Fibroblast of mammary gland (primary cell): ENCODE measurements around the gene PRDM16.

Experiments
- DNase-seq: peaks from one replicate; pipeline ENCODE4 v3.0.0-alpha.2; 2010; ENCODE audit warnings: low read depth
- H3K4me3 ChIP-seq: 2 replicates; pipeline ENCODE4 v1.5.1; 2011; ENCODE audit warnings: low read depth, mild to moderate bottlenecking, low read length, moderate library complexity; ENCODE audit not compliant: control insufficient read depth
- TF ChIP-seq, protein P1 (sequence below): conservative IDR thresholded peaks from 2 replicates; pipeline ENCODE4 v1.5.1; 2011; ENCODE audit warnings: low read depth, low read length, inconsistent platforms; ENCODE audit not compliant: control insufficient read depth, insufficient read depth

Gene PRDM16

DNA sequence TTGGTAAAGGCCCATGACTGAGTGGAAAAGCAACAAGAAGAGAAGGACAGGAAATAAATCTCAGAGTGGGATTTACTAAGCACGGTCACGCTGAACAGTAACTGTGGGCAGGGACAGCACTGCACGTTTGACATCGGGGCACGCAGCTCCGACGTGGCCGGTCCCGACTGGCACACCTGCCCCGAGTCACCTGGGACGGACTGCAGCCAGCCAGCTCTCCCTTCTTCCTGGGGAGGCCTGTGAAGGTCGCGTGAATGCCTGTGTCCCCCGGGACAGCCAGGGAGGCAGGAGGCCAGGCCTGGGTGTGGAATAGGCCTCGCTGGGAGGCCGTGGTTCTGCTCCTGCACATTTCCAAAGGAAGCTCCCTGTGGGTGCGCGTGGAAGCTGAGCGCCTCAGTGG lies 140.2 kb downstream of the PRDM16 start:
- TF ChIP-seq, protein P1, sequence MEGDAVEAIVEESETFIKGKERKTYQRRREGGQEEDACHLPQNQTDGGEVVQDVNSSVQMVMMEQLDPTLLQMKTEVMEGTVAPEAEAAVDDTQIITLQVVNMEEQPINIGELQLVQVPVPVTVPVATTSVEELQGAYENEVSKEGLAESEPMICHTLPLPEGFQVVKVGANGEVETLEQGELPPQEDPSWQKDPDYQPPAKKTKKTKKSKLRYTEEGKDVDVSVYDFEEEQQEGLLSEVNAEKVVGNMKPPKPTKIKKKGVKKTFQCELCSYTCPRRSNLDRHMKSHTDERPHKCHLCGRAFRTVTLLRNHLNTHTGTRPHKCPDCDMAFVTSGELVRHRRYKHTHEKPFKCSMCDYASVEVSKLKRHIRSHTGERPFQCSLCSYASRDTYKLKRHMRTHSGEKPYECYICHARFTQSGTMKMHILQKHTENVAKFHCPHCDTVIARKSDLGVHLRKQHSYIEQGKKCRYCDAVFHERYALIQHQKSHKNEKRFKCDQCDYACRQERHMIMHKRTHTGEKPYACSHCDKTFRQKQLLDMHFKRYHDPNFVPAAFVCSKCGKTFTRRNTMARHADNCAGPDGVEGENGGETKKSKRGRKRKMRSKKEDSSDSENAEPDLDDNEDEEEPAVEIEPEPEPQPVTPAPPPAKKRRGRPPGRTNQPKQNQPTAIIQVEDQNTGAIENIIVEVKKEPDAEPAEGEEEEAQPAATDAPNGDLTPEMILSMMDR: no peak
- no peak for DNase-seq
- H3K4me3 ChIP-seq: no peak overlapping the region

DNA sequence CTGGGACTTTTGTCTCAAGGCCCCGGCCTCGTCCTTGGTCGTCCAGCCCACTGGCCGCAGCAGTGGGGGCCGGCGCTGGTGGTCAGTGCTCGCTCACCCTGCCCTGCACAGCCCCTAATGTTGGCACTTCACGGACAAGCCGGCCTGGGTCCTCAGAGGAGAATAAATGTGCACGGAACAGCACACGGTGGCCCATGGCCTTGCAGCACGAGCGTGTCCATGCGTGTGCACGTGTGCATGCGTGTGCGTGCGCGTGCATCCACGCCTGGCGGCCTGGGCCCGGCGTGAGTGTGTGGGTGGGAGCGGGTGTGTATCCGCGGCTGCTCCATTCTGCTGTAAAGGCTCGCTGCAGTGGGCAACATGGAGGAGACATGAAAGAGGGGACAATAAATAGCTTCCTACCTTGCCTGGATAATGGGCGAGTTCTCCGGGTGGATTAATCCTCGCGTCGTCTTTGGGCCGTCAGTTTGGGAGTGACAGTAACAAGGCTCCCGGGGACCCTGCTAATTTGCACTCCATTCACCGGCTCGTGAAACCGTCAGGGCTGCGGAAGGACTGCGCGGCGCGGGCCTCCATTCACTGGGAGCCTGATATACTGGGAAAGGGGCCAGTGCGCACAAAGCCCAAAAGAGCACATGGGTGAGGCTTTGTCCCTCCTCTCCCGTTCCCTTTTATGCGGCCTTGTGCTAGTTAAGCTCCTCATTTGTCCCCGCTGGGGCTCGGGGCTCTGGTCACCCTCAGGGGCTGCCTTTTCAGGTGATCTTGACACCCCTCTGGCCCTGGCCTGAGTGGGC lies 142.8 kb downstream of the PRDM16 start:
- no peak for DNase-seq
- TF ChIP-seq, protein P1: no peak
- no peak overlapping the region for H3K4me3 ChIP-seq

DNA sequence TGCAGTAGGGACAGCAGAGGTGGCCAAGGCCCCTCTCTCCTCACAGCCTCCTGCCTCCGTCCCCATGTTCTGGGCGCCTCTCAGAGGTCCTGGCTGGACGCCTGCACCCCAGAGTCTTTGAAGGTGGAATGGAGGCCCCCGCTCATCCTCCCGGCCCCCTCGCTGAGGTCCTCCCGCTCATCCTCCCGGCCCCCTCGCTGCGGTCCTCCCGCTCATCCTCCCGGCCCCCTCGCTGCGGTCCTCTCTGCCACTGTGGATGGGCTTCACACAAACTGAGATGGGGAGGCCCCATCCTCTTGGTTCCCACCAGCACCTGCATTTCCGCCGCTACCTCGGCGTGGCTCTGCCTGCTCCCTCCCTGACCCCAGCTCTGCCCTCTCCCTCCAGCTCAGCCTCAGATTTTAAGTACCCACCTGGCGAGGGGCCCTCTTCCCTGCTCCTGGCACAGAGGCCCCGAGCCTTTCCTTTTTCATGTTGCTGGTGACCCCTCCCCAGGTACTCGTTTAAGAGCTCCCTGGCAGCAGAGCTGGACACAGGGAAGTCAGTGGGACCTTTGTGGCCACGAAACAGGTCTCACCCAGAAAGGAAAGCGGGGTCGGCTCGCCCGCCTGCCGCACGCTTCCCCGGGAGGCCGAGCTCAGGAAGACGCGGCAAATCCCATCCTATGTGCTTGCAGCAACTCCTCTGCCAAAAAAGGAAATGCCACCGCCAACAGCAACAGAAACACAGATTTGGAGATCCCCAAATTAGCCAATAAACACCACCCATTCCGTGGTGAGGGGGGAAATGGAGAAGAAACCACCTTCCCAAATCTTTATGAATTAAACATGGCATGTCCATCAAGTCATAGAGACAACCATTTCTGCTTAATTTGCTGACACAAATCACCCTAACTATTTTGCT lies 143.7 kb downstream of the PRDM16 start:
- TF ChIP-seq, protein P1: no peak
- no peak overlapping the region for H3K4me3 ChIP-seq
- DNase-seq: no peak

DNA sequence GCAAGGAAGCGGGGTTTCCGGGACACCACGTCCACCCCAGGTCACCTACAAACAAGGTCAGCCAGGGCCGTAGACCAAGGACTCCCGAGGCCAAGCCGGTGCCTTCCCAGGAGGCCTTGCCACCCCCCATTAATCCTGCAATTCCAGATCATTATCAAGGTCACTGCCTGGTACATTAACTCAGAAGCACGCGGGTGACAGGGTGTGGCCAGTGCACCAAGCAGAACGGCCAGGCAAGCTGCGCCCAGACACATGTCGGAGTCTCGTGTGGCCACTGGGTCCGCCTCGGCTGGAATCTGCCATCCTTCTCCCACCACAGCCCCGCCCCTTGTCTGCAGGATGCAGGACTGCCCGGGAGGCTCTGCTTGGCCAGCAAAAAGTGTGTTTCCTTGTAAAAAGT lies 144.7 kb downstream of the PRDM16 start:
- DNase-seq: no peak
- TF ChIP-seq, protein P1: no peak

DNA sequence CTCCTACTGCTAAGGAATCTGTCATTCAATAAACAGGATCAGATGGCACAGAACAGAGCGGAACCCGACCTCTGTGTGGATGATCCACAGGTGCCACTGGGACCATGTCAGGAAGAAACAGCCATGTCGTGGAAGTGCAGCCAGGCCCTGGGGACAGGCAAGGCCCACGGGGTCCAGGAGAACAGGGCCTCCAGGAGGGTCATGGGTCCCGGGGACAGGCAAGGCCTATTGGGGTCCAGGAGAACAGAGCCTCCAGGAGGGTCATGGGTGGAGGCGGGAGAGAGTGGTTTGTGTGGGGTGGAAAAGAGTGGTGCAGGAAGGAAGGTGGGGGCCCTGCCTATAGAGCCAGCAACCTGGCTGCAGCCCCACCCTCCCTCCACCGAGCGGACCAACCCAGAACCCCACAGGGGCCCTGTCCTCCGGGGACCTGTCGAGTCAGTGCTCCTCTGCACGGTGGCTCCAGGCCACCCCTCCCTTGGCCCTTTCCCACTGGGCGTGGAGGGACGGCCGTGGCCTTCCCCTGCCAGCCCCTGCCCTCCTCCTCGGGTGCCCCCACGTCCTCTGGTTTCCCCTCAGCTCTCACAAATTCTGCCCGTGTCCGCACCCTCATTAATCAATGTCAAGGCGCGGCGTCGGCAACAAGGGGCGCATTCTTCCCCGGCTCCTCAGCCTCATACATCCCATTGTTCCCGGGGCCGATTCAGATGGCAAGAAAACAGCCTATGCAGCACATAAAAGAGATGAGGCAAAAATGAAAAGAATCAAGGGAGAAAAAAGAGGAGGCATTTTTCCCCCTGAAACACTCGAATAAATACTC lies 146.4 kb downstream of the PRDM16 start:
- TF ChIP-seq, protein P1: no peak
- DNase-seq: no peak
- H3K4me3 ChIP-seq: no peak overlapping the region

More for the DNA sequence above, 144.7 kb downstream of the PRDM16 start:
- H3K4me3 ChIP-seq: no peak overlapping the region

DNA sequence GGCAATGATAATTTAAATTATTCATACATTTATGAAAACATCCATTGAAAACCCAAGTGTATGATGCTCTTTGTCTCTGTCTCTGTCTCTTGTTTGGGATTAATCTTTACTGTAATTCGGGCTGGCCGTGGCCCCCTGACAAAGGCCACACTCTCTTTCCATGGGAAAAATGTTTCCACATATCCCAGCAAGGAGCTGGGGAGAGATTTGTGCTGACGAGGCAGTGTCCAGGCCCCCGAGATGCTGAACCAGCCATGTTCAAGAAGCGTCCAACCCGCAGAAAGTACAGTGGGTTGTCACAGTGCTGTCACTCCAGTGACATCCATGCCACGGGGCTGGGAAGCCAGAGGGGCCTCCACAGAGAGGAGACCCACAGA lies 147.0 kb downstream of the PRDM16 start:
- no peak for DNase-seq
- TF ChIP-seq, protein P1: no peak

More for the DNA sequence above, 147.0 kb downstream of the PRDM16 start:
- no peak overlapping the region for H3K4me3 ChIP-seq
